ENCODE results near the gene GTF3C5.

- TF ChIP-seq, protein P1, sequence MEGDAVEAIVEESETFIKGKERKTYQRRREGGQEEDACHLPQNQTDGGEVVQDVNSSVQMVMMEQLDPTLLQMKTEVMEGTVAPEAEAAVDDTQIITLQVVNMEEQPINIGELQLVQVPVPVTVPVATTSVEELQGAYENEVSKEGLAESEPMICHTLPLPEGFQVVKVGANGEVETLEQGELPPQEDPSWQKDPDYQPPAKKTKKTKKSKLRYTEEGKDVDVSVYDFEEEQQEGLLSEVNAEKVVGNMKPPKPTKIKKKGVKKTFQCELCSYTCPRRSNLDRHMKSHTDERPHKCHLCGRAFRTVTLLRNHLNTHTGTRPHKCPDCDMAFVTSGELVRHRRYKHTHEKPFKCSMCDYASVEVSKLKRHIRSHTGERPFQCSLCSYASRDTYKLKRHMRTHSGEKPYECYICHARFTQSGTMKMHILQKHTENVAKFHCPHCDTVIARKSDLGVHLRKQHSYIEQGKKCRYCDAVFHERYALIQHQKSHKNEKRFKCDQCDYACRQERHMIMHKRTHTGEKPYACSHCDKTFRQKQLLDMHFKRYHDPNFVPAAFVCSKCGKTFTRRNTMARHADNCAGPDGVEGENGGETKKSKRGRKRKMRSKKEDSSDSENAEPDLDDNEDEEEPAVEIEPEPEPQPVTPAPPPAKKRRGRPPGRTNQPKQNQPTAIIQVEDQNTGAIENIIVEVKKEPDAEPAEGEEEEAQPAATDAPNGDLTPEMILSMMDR (IDR thresholded peaks at IDR 0.05), result no peak
- no peak for TF ChIP-seq POLR2A (IDR thresholded peaks at IDR 0.05)
These were observed 47.2 kb upstream of the GTF3C5 start for GRCh38 chr9:132983491-132984201.
